PC-3 (cell line): ENCODE results near the gene PKP1.

Experiments
- EZH2 ChIP-seq: fragments of 300-600 bp; sonication (generic); IDR thresholded peaks from one replicate; pipeline ENCODE4 v1.6.1; 2017; ENCODE audit warnings: antibody characterized with exemption, mild to moderate bottlenecking, low read length; ENCODE audit not compliant: unreplicated experiment
- EZH2phosphoT487 ChIP-seq: fragments of 300-600 bp; sonication (generic); IDR thresholded peaks from 2 replicates; pipeline ENCODE4 v1.6.1; 2018; ENCODE audit warnings: mild to moderate bottlenecking, antibody characterized with exemption, low read length, borderline replicate concordance
- TF ChIP-seq, protein P1 (sequence below): fragments of 300-600 bp; sonication (generic); conservative IDR thresholded peaks from 2 replicates; pipeline ENCODE4 v1.5.1; 2017; ENCODE audit warnings: antibody characterized with exemption, low read depth, mild to moderate bottlenecking, low read length

DNA sequence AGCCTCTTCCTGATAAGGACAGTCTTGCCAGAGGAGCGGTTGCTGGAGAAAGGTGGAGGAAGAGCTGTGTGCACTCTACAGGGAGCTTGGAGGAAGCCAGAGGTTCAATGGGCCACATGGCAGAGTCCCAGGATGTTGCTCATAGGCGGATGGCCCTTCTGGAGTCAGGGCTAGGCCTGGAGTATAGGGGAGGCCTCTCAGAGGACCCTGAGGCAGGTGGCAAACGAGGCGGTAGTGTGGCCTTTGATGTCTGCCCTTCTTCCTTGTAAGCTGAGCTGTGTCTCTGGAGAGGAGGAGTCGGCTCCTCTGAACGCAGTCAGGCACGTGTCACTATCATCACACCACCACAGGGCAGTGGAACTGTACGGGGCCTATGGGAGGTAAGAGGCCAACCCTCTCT is 8.6 kb downstream of the PKP1 start:
- TF ChIP-seq EZH2 (no peak), EZH2phosphoT487 (no peak)
- TF ChIP-seq, protein P1, sequence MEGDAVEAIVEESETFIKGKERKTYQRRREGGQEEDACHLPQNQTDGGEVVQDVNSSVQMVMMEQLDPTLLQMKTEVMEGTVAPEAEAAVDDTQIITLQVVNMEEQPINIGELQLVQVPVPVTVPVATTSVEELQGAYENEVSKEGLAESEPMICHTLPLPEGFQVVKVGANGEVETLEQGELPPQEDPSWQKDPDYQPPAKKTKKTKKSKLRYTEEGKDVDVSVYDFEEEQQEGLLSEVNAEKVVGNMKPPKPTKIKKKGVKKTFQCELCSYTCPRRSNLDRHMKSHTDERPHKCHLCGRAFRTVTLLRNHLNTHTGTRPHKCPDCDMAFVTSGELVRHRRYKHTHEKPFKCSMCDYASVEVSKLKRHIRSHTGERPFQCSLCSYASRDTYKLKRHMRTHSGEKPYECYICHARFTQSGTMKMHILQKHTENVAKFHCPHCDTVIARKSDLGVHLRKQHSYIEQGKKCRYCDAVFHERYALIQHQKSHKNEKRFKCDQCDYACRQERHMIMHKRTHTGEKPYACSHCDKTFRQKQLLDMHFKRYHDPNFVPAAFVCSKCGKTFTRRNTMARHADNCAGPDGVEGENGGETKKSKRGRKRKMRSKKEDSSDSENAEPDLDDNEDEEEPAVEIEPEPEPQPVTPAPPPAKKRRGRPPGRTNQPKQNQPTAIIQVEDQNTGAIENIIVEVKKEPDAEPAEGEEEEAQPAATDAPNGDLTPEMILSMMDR = no peak
